ENCODE data around the gene GID4.

The GID4 gene

DNA sequence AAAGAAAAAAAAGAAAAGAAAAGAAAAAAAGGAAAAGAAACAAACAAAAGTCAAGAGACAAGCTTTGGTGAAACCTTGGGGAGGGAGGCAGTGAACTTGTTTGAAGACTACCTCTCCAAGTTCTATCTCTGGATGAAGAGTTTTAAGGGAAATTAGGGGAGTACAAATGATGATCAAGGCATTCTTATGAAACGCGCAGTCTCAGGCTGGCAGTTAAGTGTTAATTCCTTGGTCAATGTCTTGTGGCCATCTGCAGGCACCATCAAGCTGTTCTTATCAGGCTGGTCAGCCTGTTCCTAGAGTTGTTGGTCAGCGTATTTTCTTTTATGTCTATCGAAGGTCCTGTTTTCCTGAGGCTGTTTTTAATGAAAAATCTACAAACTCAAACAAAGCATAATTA lies 40.3 kb downstream of the GID4 start:
- no peak for TF ChIP-seq SIN3A (IDR thresholded peaks at IDR 0.05; ENCODE audit: borderline replicate concordance, insufficient read depth, low read length)
- no peak for TF ChIP-seq TAF1 (IDR thresholded peaks at IDR 0.05; ENCODE audit: borderline replicate concordance, insufficient read depth, low read length)
- no peak for TF ChIP-seq POLR2AphosphoS5 (IDR thresholded peaks at IDR 0.05; ENCODE audit: low read depth, low read length)
- no peak for TF ChIP-seq FOXP2 (optimal IDR thresholded peaks at IDR 0.05; ENCODE audit: borderline replicate concordance, extremely low read depth, extremely low read length, insufficient read depth)
- TF ChIP-seq, protein P1, sequence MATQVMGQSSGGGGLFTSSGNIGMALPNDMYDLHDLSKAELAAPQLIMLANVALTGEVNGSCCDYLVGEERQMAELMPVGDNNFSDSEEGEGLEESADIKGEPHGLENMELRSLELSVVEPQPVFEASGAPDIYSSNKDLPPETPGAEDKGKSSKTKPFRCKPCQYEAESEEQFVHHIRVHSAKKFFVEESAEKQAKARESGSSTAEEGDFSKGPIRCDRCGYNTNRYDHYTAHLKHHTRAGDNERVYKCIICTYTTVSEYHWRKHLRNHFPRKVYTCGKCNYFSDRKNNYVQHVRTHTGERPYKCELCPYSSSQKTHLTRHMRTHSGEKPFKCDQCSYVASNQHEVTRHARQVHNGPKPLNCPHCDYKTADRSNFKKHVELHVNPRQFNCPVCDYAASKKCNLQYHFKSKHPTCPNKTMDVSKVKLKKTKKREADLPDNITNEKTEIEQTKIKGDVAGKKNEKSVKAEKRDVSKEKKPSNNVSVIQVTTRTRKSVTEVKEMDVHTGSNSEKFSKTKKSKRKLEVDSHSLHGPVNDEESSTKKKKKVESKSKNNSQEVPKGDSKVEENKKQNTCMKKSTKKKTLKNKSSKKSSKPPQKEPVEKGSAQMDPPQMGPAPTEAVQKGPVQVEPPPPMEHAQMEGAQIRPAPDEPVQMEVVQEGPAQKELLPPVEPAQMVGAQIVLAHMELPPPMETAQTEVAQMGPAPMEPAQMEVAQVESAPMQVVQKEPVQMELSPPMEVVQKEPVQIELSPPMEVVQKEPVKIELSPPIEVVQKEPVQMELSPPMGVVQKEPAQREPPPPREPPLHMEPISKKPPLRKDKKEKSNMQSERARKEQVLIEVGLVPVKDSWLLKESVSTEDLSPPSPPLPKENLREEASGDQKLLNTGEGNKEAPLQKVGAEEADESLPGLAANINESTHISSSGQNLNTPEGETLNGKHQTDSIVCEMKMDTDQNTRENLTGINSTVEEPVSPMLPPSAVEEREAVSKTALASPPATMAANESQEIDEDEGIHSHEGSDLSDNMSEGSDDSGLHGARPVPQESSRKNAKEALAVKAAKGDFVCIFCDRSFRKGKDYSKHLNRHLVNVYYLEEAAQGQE (IDR thresholded peaks at IDR 0.05; ENCODE audit: insufficient read depth in 1 of 2, low read depth in 2 of 2, low read length in 2 of 2): no peak

DNA sequence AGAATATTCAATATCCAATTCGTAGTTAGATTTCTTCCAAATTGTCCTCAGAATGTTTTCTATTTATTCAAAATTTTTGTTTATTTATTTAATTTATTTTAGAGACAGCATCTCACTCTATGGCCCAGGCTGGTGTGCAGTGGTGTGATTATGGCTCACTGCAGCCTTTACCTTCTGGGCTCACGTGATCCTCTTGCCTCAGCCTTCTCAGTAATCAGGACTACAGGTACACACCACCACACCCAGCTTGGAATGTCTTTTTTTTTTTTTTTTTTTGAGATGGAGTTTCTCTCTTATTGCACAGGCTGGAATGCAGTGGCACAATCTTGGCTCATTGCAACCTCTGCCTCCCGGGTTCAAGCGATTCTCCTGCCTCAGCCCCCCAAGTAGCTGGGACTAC lies 45.0 kb downstream of the GID4 start:
- no peak for TF ChIP-seq POLR2AphosphoS5 (IDR thresholded peaks at IDR 0.05; ENCODE audit: low read depth, low read length)
- no peak for TF ChIP-seq SIN3A (IDR thresholded peaks at IDR 0.05; ENCODE audit: borderline replicate concordance, insufficient read depth, low read length)
- no peak for TF ChIP-seq TAF1 (IDR thresholded peaks at IDR 0.05; ENCODE audit: borderline replicate concordance, insufficient read depth, low read length)
- TF ChIP-seq, protein P1 (IDR thresholded peaks at IDR 0.05; ENCODE audit: insufficient read depth in 1 of 2, low read depth in 2 of 2, low read length in 2 of 2): no peak
- TF ChIP-seq FOXP2 (optimal IDR thresholded peaks at IDR 0.05; ENCODE audit: borderline replicate concordance, extremely low read depth, extremely low read length, insufficient read depth): no peak

DNA sequence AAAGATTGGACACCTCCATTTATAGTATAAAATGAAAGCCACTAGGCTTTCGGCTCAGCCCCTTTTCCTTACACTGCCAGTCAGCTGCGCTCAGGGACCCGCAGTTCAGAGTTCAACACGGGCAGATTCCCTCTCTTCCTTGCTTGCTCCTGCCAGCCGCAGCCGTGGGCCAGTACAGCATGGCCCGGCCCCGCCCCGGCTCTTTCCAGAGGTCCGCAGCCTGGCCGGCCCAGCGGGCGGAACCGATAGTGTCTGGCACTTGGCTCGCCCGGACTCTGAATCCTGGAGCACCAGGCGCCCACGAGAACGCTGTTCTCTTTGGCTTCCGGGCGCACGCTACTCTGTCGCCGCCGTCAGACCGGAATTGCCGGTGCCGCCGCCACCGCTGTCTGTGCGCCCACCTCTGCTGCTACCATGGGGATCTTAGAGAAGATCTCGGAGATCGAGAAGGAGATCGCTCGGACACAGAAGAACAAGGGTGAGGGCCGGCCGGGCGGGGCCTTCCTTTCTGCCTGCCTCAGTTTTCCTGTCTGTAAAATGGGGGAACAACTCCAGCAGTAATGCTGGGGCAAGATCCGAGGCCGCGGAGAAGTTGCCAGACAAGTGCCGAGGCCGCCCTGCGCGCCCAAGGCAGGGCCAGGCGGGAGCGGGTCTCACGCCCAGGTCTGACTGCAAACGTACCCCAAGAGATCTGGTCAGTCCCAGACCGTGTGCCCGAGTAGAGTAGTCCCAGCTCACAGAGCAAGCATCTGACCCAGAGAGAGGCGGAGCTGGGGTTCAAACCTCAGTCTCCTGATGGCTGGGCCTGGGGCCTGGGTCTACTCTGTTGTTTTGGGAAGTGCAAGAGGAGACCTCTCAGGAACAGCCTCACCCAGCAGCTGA lies 48.6 kb downstream of the GID4 start, which contains the start of gene DRG2:
TSS of gene DRG2 (plus strand) at position 339 of the 882 bp plus-strand sequence. CDS start at position 415, 76 bp downstream.
- TF ChIP-seq, protein P1 (IDR thresholded peaks at IDR 0.05; ENCODE audit: insufficient read depth in 1 of 2, low read depth in 2 of 2, low read length in 2 of 2): 0 out of 4 replicates have a peak, but pooled peaks of 1 of the 2 experiments have one; percentile 27
- TF ChIP-seq SIN3A (IDR thresholded peaks at IDR 0.05; ENCODE audit: borderline replicate concordance, insufficient read depth, low read length): peak; percentile 93; the same call in 1 of the 2 replicates
- peak; percentile 98 for TF ChIP-seq TAF1 (IDR thresholded peaks at IDR 0.05; ENCODE audit: borderline replicate concordance, insufficient read depth, low read length)
- peak; percentile 89 for TF ChIP-seq POLR2AphosphoS5 (IDR thresholded peaks at IDR 0.05; ENCODE audit: low read depth, low read length)
- TF ChIP-seq FOXP2 (optimal IDR thresholded peaks at IDR 0.05; ENCODE audit: borderline replicate concordance, extremely low read depth, extremely low read length, insufficient read depth): peak; percentile 90

DNA sequence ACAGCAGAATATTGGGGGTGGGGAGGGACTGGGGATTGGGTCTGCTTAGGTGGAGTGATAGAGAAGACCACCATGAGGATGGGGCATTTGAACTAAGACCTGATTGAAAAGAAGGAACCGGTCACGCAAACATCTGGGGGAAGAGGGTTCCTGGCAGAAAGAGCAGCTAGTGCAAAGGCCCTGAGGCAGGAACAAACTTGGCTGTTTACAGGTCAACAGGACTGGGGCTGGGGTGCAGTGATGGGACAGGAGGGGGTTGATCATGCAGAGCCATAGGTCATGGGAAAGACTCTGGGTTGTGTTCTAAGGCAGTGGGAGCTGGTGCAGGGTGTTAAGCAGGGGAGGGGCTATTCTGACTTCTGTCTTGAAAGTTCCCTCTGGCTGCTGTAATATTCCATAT lies 50.4 kb downstream of the GID4 start:
- TF ChIP-seq FOXP2 (optimal IDR thresholded peaks at IDR 0.05; ENCODE audit: borderline replicate concordance, extremely low read depth, extremely low read length, insufficient read depth): no peak
- no peak for TF ChIP-seq POLR2AphosphoS5 (IDR thresholded peaks at IDR 0.05; ENCODE audit: low read depth, low read length)
- TF ChIP-seq TAF1 (IDR thresholded peaks at IDR 0.05; ENCODE audit: borderline replicate concordance, insufficient read depth, low read length): no peak
- TF ChIP-seq, protein P1 (IDR thresholded peaks at IDR 0.05; ENCODE audit: insufficient read depth in 1 of 2, low read depth in 2 of 2, low read length in 2 of 2): no peak
- no peak for TF ChIP-seq SIN3A (IDR thresholded peaks at IDR 0.05; ENCODE audit: borderline replicate concordance, insufficient read depth, low read length)
